H1 (cell line): Measurements from ENCODE around the gene HILPDA. TPM values are rescaled to one million over a fixed set of nuclear protein-coding genes. Genes with fewer than 3 reads are reported as not detected.

Experiments
- CTCF ChIA-PET: fragments of 300-600 bp; sonication (Branson Sonifier 250); formaldehyde crosslinking; loops from one replicate; lab custom pipeline; 2021; ENCODE audit not compliant: partially characterized antibody; lab: Charles Lee
- POLR2A ChIA-PET: fragments of 300-600 bp; sonication (Branson Sonifier 250); formaldehyde crosslinking; loops from one replicate; lab custom pipeline; 2021; ENCODE audit warnings: inconsistent platforms; ENCODE audit not compliant: partially characterized antibody; lab: Charles Lee
- DNase-seq, 2 experiments: peaks; one replicate each; pipeline versions ENCODE4 v3.0.0 to v3.0.0-alpha.2; 2010 to 2022; ENCODE audit warnings: low spot score in 2 of 2, low read depth in 1 of 2, mixed read lengths in 1 of 2
- FAIRE-seq: peaks from 2 replicates; lab custom pipeline; 2011; peaks lifted over from hg19 to GRCh38; lab: Jason Lieb, UNC
- H2AFZ ChIP-seq: 2 replicates; pipeline ENCODE4 v1.8.1; 2012; ENCODE audit warnings: low read length, inconsistent platforms
- H2AK5ac ChIP-seq: 2 replicates; pipeline ENCODE4 v1.6.1; 2013; ENCODE audit warnings: low read depth, low read length
- H2BK120ac ChIP-seq: replicated peaks from 2 replicates; pipeline ENCODE3; 2013; ENCODE audit warnings: low read depth, low read length, inconsistent platforms
- H2BK12ac ChIP-seq: 2 replicates; pipeline ENCODE4 v1.6.1; 2013; ENCODE audit warnings: low read depth, low read length
- H2BK15ac ChIP-seq: 2 replicates; pipeline ENCODE4 v1.6.1; 2013; ENCODE audit warnings: low read length
- H2BK20ac ChIP-seq: 2 replicates; pipeline ENCODE4 v1.6.1; 2013; ENCODE audit warnings: low read length
- H2BK5ac ChIP-seq: 2 replicates; pipeline ENCODE4 v1.6.1; 2013; ENCODE audit warnings: low read depth, low read length
- H3K14ac ChIP-seq: 2 replicates; pipeline ENCODE4 v1.6.1; 2013; ENCODE audit warnings: inconsistent platforms; ENCODE audit not compliant: insufficient read length
- H3K18ac ChIP-seq: 2 replicates; pipeline ENCODE4 v1.6.1; 2013; ENCODE audit warnings: low read length; ENCODE audit errors: extremely low read depth
- H3K23ac ChIP-seq: 2 replicates; pipeline ENCODE4 v1.6.1; 2013; ENCODE audit warnings: inconsistent platforms; ENCODE audit not compliant: insufficient read length
- H3K23me2 ChIP-seq: 2 replicates; pipeline ENCODE4 v1.6.1; 2013; ENCODE audit warnings: low read depth, low read length
- H3K27ac ChIP-seq: 2 replicates; pipeline ENCODE4 v1.6.1; 2011; ENCODE audit warnings: low read depth, low read length, inconsistent platforms
- H3K27me3 ChIP-seq, 4 experiments: replicated peaks in 1 of 4; 1 replicate in 1 of 4; 2 replicates in 3 of 4; pipeline versions ENCODE4 v1.6.1 to v1.8.1; 2011 to 2013; ENCODE audit warnings: low read length in 3 of 4, mild to moderate bottlenecking in 3 of 4, inconsistent platforms in 2 of 4, mixed read lengths in 2 of 4, moderate library complexity in 1 of 4; ENCODE audit not compliant: control insufficient read depth in 3 of 4, insufficient read depth in 3 of 4; ENCODE audit errors: extremely low read depth in 1 of 4
- H3K36me3 ChIP-seq, 4 experiments: 2 replicates each; pipeline versions ENCODE4 v1.6.1 to v1.8.1; 2011 to 2013; ENCODE audit warnings: mild to moderate bottlenecking in 4 of 4, low read length in 3 of 4, moderate library complexity in 2 of 4, control low read depth in 1 of 4, inconsistent platforms in 1 of 4; ENCODE audit not compliant: insufficient read depth in 4 of 4, control insufficient read depth in 2 of 4
- H3K4ac ChIP-seq: replicated peaks from 2 replicates; pipeline ENCODE3; 2013; ENCODE audit warnings: low read length, low read depth, mixed read lengths, inconsistent platforms; ENCODE audit not compliant: insufficient read length
- H3K4me1 ChIP-seq, 4 experiments: replicated peaks in 1 of 4; 1 replicate in 1 of 4; 2 replicates in 3 of 4; pipeline versions ENCODE4 v1.6.1 to v1.8.1; 2011 to 2013; ENCODE audit warnings: low read length in 3 of 4, inconsistent platforms in 2 of 4, mixed read lengths in 1 of 4; ENCODE audit not compliant: insufficient read depth in 4 of 4, control insufficient read depth in 3 of 4
- H3K4me2 ChIP-seq, 2 experiments: 2 replicates each; pipeline versions ENCODE4 v1.6.1 to v1.8.1; 2011 to 2013; ENCODE audit warnings: low read depth in 2 of 2, low read length in 2 of 2, control low read depth in 1 of 2, inconsistent platforms in 1 of 2, mild to moderate bottlenecking in 1 of 2; ENCODE audit not compliant: insufficient read depth in 1 of 2
- H3K4me3 ChIP-seq, 4 experiments: fragments of 200-600, 300-600 bp in 1 of 4; sonication (generic), shearing (Covaris generic), sonication (Bioruptor Twin) in 1 of 4; 2 replicates each; pipeline versions ENCODE4 v1.5.1 to v1.8.1; 2011 to 2016; ENCODE audit warnings: low read length in 4 of 4, low read depth in 3 of 4, control low read depth in 2 of 4, inconsistent platforms in 2 of 4, mild to moderate bottlenecking in 2 of 4, mixed read lengths in 1 of 4, moderate library complexity in 1 of 4; ENCODE audit not compliant: insufficient read depth in 2 of 4; ENCODE audit errors: extremely low read depth in 1 of 4
- H3K56ac ChIP-seq: replicated peaks from 2 replicates; pipeline ENCODE3; 2013; ENCODE audit warnings: low read depth, mild to moderate bottlenecking, mixed read lengths, low read length, inconsistent platforms; ENCODE audit not compliant: insufficient read length
- H3K79me1 ChIP-seq: 2 replicates; pipeline ENCODE4 v1.6.1; 2013; ENCODE audit warnings: low read depth, low read length, control low read depth
- H3K79me2 ChIP-seq, 2 experiments: 2 replicates each; pipeline versions ENCODE4 v1.6.1 to v1.8.1; 2012 to 2013; ENCODE audit warnings: low read length in 2 of 2, mild to moderate bottlenecking in 2 of 2, inconsistent platforms in 1 of 2; ENCODE audit not compliant: insufficient read depth in 2 of 2, control insufficient read depth in 1 of 2
- H3K9ac ChIP-seq, 4 experiments: replicated peaks in 1 of 4; 1 replicate in 1 of 4; 2 replicates in 3 of 4; pipeline versions ENCODE4 v1.6.1 to v1.8.1; 2011 to 2013; ENCODE audit warnings: low read depth in 3 of 4, low read length in 3 of 4, control low read depth in 2 of 4, mild to moderate bottlenecking in 2 of 4, moderate library complexity in 2 of 4, inconsistent platforms in 1 of 4; ENCODE audit errors: extremely low read depth in 1 of 4
- H3K9me3 ChIP-seq, 2 experiments: 2 replicates each; pipeline versions ENCODE4 v1.6.1 to v1.8.1; 2012 to 2013; ENCODE audit warnings: mild to moderate bottlenecking in 2 of 2, moderate library complexity in 2 of 2, control low read depth in 1 of 2, inconsistent platforms in 1 of 2, low read depth in 1 of 2, low read length in 1 of 2, mixed read lengths in 1 of 2; ENCODE audit not compliant: insufficient read depth in 2 of 2
- H4K20me1 ChIP-seq, 2 experiments: replicated peaks in 1 of 2; 2 replicates each; pipeline versions ENCODE3 to v1.8.1; 2011 to 2013; ENCODE audit warnings: inconsistent platforms in 2 of 2, low read length in 2 of 2, mild to moderate bottlenecking in 1 of 2; ENCODE audit not compliant: insufficient read depth in 2 of 2, control insufficient read depth in 1 of 2
- H4K5ac ChIP-seq: 2 replicates; pipeline ENCODE4 v1.6.1; 2013; ENCODE audit warnings: low read length, low read depth, mixed read lengths, inconsistent platforms; ENCODE audit not compliant: insufficient read length
- H4K8ac ChIP-seq: 2 replicates; pipeline ENCODE4 v1.8.0; 2013; ENCODE audit warnings: mild to moderate bottlenecking, moderate library complexity, low read length, inconsistent platforms; ENCODE audit not compliant: insufficient read depth; ENCODE audit errors: extremely low read depth
- H4K91ac ChIP-seq: replicated peaks from 2 replicates; pipeline ENCODE3; 2013; ENCODE audit warnings: low read length, mixed read lengths, inconsistent platforms; ENCODE audit not compliant: insufficient read length
- BACH1 ChIP-seq: IDR thresholded peaks from 2 replicates; pipeline ENCODE4 v1.6.1; 2012; ENCODE audit warnings: low read length, improper control_type of control experiment
- EGR1 ChIP-seq: IDR thresholded peaks from 2 replicates; pipeline ENCODE4 v1.6.1; 2011; ENCODE audit warnings: low read depth, low read length, borderline replicate concordance
- KDM1A ChIP-seq: fragments of 200-600, 300-600 bp; sonication (generic); IDR thresholded peaks from 2 replicates; pipeline ENCODE4 v1.7.1; 2016; ENCODE audit warnings: mild to moderate bottlenecking, low read length, borderline replicate concordance
- NRF1 ChIP-seq: IDR thresholded peaks from 2 replicates; pipeline ENCODE4 v1.6.1; 2011; ENCODE audit warnings: mild to moderate bottlenecking, low read depth, low read length, improper control_type of control experiment
- POLR2AphosphoS5 ChIP-seq: IDR thresholded peaks from 2 replicates; pipeline ENCODE4 v1.6.1; 2011; ENCODE audit warnings: low read depth, low read length
- RXRA ChIP-seq: IDR thresholded peaks from 2 replicates; pipeline ENCODE4 v1.6.1; 2011; ENCODE audit warnings: low read depth, mild to moderate bottlenecking, low read length, moderate library complexity; ENCODE audit not compliant: insufficient read depth
- SP1 ChIP-seq: IDR thresholded peaks from 2 replicates; pipeline ENCODE4 v1.6.1; 2011; ENCODE audit warnings: low read depth, low read length
- SP4 ChIP-seq: IDR thresholded peaks from 2 replicates; pipeline ENCODE4 v1.6.1; 2012; ENCODE audit warnings: low read length, inconsistent platforms
- TAF1 ChIP-seq: IDR thresholded peaks from 2 replicates; pipeline ENCODE4 v1.6.1; 2011; ENCODE audit warnings: mild to moderate bottlenecking, low read depth, low read length
- YY1 ChIP-seq: IDR thresholded peaks from 2 replicates; pipeline ENCODE4 v1.6.1; 2011; ENCODE audit warnings: low read depth, mild to moderate bottlenecking, low read length
- WGBS, 2 experiments: shearing (Covaris generic) in 1 of 2; methylation state at CpG; one replicate each; pipeline versions ENCODE4 v1.1.6 to v1.1.7; 2013 to 2015; ENCODE audit warnings: low lambda C conversion rate in 2 of 2, mixed read lengths in 2 of 2, inconsistent platforms in 1 of 2, low coverage in 1 of 2, missing lambda C conversion rate in 1 of 2; ENCODE audit not compliant: insufficient replicate concordance in 2 of 2, insufficient coverage in 1 of 2, insufficient read length in 1 of 2; ENCODE audit errors: extremely low coverage in 1 of 2, missing lambda C conversion rate in 1 of 2; 5-methylcytosine and 5-hydroxymethylcytosine counted together
- polyA plus RNA-seq, 7 experiments: library from polyadenylated mRNA; depleted of rRNA in 3 of 7; stranded (reverse) in 5 of 7; unstranded in 2 of 7; fragments of >200 nt in 5 of 7; fragments of 200-250 nt in 2 of 7; gene quantifications; 1 replicate in 5 of 7; 2 replicates in 1 of 7; 4 replicates in 1 of 7; pipeline versions ENCODE4 v1.2.1 to v1.2.3, GENCODE V29; 2011 to 2013; ENCODE audit warnings: missing spikeins in 2 of 7, mixed read lengths in 2 of 7
- total RNA-seq: library from RNA; stranded (reverse); fragmentation: NEBNext Ultra II Directional; extraction: Animal tissue kit (Norgen Biotek cat#: 25700); gene quantifications from 2 replicates; pipeline ENCODE4 v1.2.1, GENCODE V29; 2021

Gene HILPDA
- total and polyA plus RNA-seq, 2 of the 8 experiments (the other 6 are each of a cell fraction or from before 2014, with no cell fraction given): 35.6 to 80.0 TPM

GRCh38 chr7:128453836-128454804 is 1.6 kb upstream of the HILPDA start:
- Histone ChIP-seq H4K91ac (no peak overlapping the region), H2BK20ac (no peak overlapping the region), H3K36me3 (peaks cover 3 to 15% (median 7%) of the 10 kb centered on the region in 4 experiments; a peak in 6 of 8 replicates), H3K14ac (no peak overlapping the region), H3K27me3 (no peaks in the 10 kb centered on the region; a peak in 2 of 7 replicates), H3K23ac (no peak overlapping the region), H3K9me3 (no peaks in the 10 kb centered on the region), H3K79me2 (peaks cover 0 to 31% of the 10 kb centered on the region in 2 experiments; a peak in 2 of 4 replicates), H2BK12ac (no peak overlapping the region), H4K8ac (peak overlapping the region; percentile 68; the same call in 1 of the 2 replicates), H2AK5ac (no peak overlapping the region), H2AFZ (peak overlapping the region; percentile 60; the same call in 1 of the 2 replicates), H4K20me1 (peaks cover 0 to 2% of the 10 kb centered on the region in 2 experiments), H3K18ac (peak overlapping the region; percentile 84; the same call in 1 of the 2 replicates), H3K4me1 (peaks cover 9 to 19% (median 12%) of the 10 kb centered on the region in 4 experiments), H3K4ac (no peak overlapping the region), H3K4me2 (peak overlapping the region; percentile 69 to 97), H4K5ac (no peak overlapping the region), H3K4me3 (peak overlapping the region in 3 of 4 experiments; percentile 13 to 100 (median 24); a peak in 4 of 8 replicates), H3K27ac (no peak overlapping the region), H3K23me2 (peaks cover 9% of the 10 kb centered on the region; the same call in 1 of the 2 replicates), H2BK15ac (no peak overlapping the region), H3K56ac (no peak overlapping the region), H3K79me1 (peaks cover 9% of the 10 kb centered on the region), H2BK5ac (no peak overlapping the region), H3K9ac (no peak overlapping the region; a peak in 1 of 7 replicates), H2BK120ac (no peak overlapping the region)
- FAIRE-seq: no peak
- ChIA-PET CTCF (interaction anchor here (0.8 to 5.4 kb wide), 15 partner anchors 7 to 107 kb away, joined by 3 to 67 read pairs (median 4); no protein-coding TSS in a partner anchor), POLR2A (interaction anchor here (1.0 to 2.3 kb wide), 8 partner anchors 9 to 342 kb away, joined by 3 to 18 read pairs (median 3); partner anchors contain the start of genes METTL2B and RBM28)
- DNase-seq: peak in 1 of 2 experiments; percentile 77
- WGBS, 2 experiments: 26% methylated on average over 23 of the region's 23 CpGs; no CpG with 5 or more reads in 1 of the 2 experiments
- TF ChIP-seq RXRA (peak; percentile 73; the same call in 1 of the 2 replicates), TAF1 (0 out of 2 replicates have a peak, but pooled peaks have one; percentile 31), SP1 (peak; percentile 80; the same call in 1 of the 2 replicates), NRF1 (no peak), EGR1 (peak; percentile 64; the same call in 1 of the 2 replicates), POLR2AphosphoS5 (peak; percentile 31; the same call in 1 of the 2 replicates), YY1 (0 out of 2 replicates have a peak, but pooled peaks have one; percentile 12), BACH1 (peak; percentile 5; the same call in 1 of the 2 replicates), KDM1A (no peak), SP4 (no peak)
